GM12878 (cell line): Measurements from ENCODE around the gene COL15A1. TPM values are rescaled to one million over a fixed set of nuclear protein-coding genes. Genes with fewer than 3 reads are reported as not detected.

Experiments
- ATAC-seq: fragments of 200-7000 bp; cut with Tn5 transposase; 3 replicates; pipeline ENCODE4 v1.9.1; 2020; ENCODE audit warnings: mild to moderate bottlenecking, moderate library complexity
- BruUV-seq: library from RNA; stranded (reverse); fragments of 400-500 nt; replicated peaks from 2 replicates; lab custom pipeline; 2021; lab: Mats Ljungman, UMichigan
- CTCF ChIA-PET: fragments of 300-600 bp; sonication (Branson Sonifier 250); formaldehyde crosslinking; extraction: SDS; loops from one replicate; lab custom pipeline; 2021; ENCODE audit warnings: inconsistent platforms; lab: Yijun Ruan, JAX
- POLR2A ChIA-PET: fragments of 350-600 bp; formaldehyde crosslinking; extraction: SDS; loops from one replicate; lab custom pipeline; 2021; ENCODE audit warnings: inconsistent platforms; lab: Charles Lee
- RAD21 ChIA-PET: fragments of 300-600 bp; sonication (Branson Sonifier 250); formaldehyde crosslinking; loops from one replicate; lab custom pipeline; 2023; ENCODE audit warnings: antibody characterized with exemption; ENCODE audit not compliant: unreplicated experiment; lab: Charles Lee
- SMC1A ChIA-PET: fragments of 300-600 bp; sonication (Branson Sonifier 250); formaldehyde crosslinking; loops from one replicate; lab custom pipeline; 2023; ENCODE audit not compliant: unreplicated experiment, uncharacterized antibody; lab: Charles Lee
- DNase-seq: peaks from one replicate; pipeline ENCODE4 v3.0.0-alpha.2; 2011; ENCODE audit warnings: low read depth, low spot score
- FAIRE-seq: peaks from 3 replicates; lab custom pipeline; 2011; peaks lifted over from hg19 to GRCh38; lab: Jason Lieb, UNC
- H2AFZ ChIP-seq: 2 replicates; pipeline ENCODE4 v1.6.0; 2011; ENCODE audit warnings: low read depth, low read length, control low read depth; ENCODE audit not compliant: control insufficient read depth
- H3K27ac ChIP-seq: 2 replicates; pipeline ENCODE4 v1.5.1; 2011; ENCODE audit warnings: control low read depth; ENCODE audit not compliant: control insufficient read depth, insufficient read depth
- H3K27me3 ChIP-seq, 2 experiments: replicated peaks in 1 of 2; 2 replicates each; pipeline versions ENCODE4 v1.6.0 to v1.6.1; 2011; ENCODE audit warnings: low read length in 1 of 2; ENCODE audit not compliant: control insufficient read depth in 2 of 2, insufficient read depth in 2 of 2
- H3K36me3 ChIP-seq, 2 experiments: 2 replicates each; pipeline ENCODE4 v1.5.1; 2011; ENCODE audit warnings: low read length in 1 of 2; ENCODE audit not compliant: control insufficient read depth in 2 of 2, insufficient read depth in 2 of 2
- H3K4me1 ChIP-seq: 2 replicates; pipeline ENCODE4 v1.6.1; 2011; ENCODE audit warnings: mild to moderate bottlenecking, low read length, moderate library complexity, mixed read lengths; ENCODE audit not compliant: control insufficient read depth, insufficient read depth
- H3K4me2 ChIP-seq: 2 replicates; pipeline ENCODE4 v1.6.0; 2011; ENCODE audit warnings: control low read depth; ENCODE audit not compliant: control insufficient read depth, insufficient read depth
- H3K4me3 ChIP-seq: fragments of 200-600 bp; sonication (generic); 2 replicates; pipeline ENCODE4 v1.5.1; 2016
- H3K79me2 ChIP-seq: 2 replicates; pipeline ENCODE4 v1.6.0; 2011; ENCODE audit warnings: low read length; ENCODE audit not compliant: control insufficient read depth, insufficient read depth
- H3K9ac ChIP-seq: 2 replicates; pipeline ENCODE4 v1.8.0; 2011; ENCODE audit warnings: low read length, control low read depth, mixed read lengths; ENCODE audit not compliant: control insufficient read depth, insufficient read depth
- H3K9me3 ChIP-seq: replicated peaks from 3 replicates; pipeline ENCODE4 v1.5.1; 2011; ENCODE audit warnings: mild to moderate bottlenecking, low read length; ENCODE audit not compliant: control insufficient read depth, insufficient read depth
- H4K20me1 ChIP-seq: 2 replicates; pipeline ENCODE4 v1.6.0; 2011; ENCODE audit not compliant: control insufficient read depth, insufficient read depth
- HDAC6 ChIP-seq: fragments of 200-600 bp; sonication (generic); IDR thresholded peaks from one replicate; pipeline ENCODE4 v1.8.0; 2017; ENCODE audit warnings: antibody characterized with exemption; ENCODE audit not compliant: unreplicated experiment
- POLR2AphosphoS2 ChIP-seq: IDR thresholded peaks from 2 replicates; pipeline ENCODE4 v1.6.1; 2011; ENCODE audit warnings: low read depth, mild to moderate bottlenecking, low read length, improper control_type of control experiment, moderate library complexity
- SMC3 ChIP-seq: IDR thresholded peaks from 2 replicates; pipeline ENCODE4 v1.6.1; 2011; ENCODE audit warnings: low read length, improper control_type of control experiment, borderline replicate concordance
- YBX1 ChIP-seq: fragments of 450-650 bp; IDR thresholded peaks from 2 replicates; pipeline ENCODE4 v1.6.1; 2016; ENCODE audit warnings: antibody characterized with exemption
- WGBS: methylation state at CpG from one replicate; pipeline ENCODE4 v1.1.6; 2016; ENCODE audit warnings: low lambda C conversion rate; ENCODE audit not compliant: insufficient replicate concordance, insufficient coverage; ENCODE audit errors: missing lambda C conversion rate; 5-methylcytosine and 5-hydroxymethylcytosine counted together
- in situ Hi-C: fragments of 300-500 bp; cut with MboI; formaldehyde crosslinking; loops from 9 replicates; pipeline ENCODE4 v1.14.3; 2018; ENCODE audit warnings: mixed read lengths
- intact Hi-C: fragments of 100-400 bp; cut with micrococcal nuclease; formaldehyde crosslinking; loops from one replicate; pipeline ENCODE4 v1.14.2; 2022; ENCODE audit not compliant: unreplicated experiment
- polyA plus RNA-seq, 11 experiments: library from polyadenylated mRNA; depleted of rRNA in 4 of 11; unstranded in 6 of 11; stranded (reverse) in 5 of 11; fragments of >200 nt; fragmentation: Nextera tagmentation in 4 of 11; fragmentation: Illumina TruSeq in 1 of 11; extraction: Ambion mirVana in 4 of 11; extraction: Trizol in 1 of 11; gene quantifications; 1 replicate in 1 of 11; 2 replicates in 10 of 11; pipeline versions ENCODE4 v1.2.1 to v1.2.3, GENCODE V29; 2011 to 2016; ENCODE audit warnings: inconsistent platforms in 2 of 11, missing spikeins in 2 of 11, low read depth in 1 of 11
- total RNA-seq, 4 experiments: library from RNA; depleted of rRNA in 3 of 4; stranded (reverse); fragments of >200 nt in 3 of 4; fragmentation: Illumina TruSeq in 1 of 4; extraction: Trizol in 1 of 4; gene quantifications; 2 replicates each; pipeline versions ENCODE4 v1.2.1 to v1.2.3, GENCODE V29; 2013 to 2021

The COL15A1 gene
- total and polyA plus RNA-seq, 10 of the 15 experiments (the other 5 are each of a cell fraction or from before 2014, with no cell fraction given), result 0.01 to 0.28 (median 0.06) TPM; not detected in 2

- Histone ChIP-seq H3K4me2 (no peak overlapping the region), H4K20me1 (no peaks in the 10 kb centered on the region), H3K79me2 (no peaks in the 10 kb centered on the region), H3K4me3 (no peak overlapping the region), H3K27me3 (no peaks in the 10 kb centered on the region), H3K9ac (no peak overlapping the region), H3K36me3 (no peaks in the 10 kb centered on the region), H3K4me1 (peaks cover 14% of the 10 kb centered on the region), H3K9me3 (no peaks in the 10 kb centered on the region; the same call in 2 of the 3 replicates), H3K27ac (no peak overlapping the region), H2AFZ (no peak overlapping the region)
- POLR2A ChIA-PET, result no interaction called here
- FAIRE-seq, result no peak
- no peak for ATAC-seq
- RAD21 ChIA-PET, result no interaction called here
- in situ Hi-C loops, result no loop called here
- no peak for DNase-seq
- CTCF ChIA-PET, result interaction anchor here (1.2 kb wide), 1 partner anchor 31 kb away, joined by 3 read pairs; no protein-coding TSS in a partner anchor
- TF ChIP-seq POLR2AphosphoS2, result no peak
- no peak for TF ChIP-seq SMC3
- SMC1A ChIA-PET, result no interaction called here
- intact Hi-C loops, result no loop called here
- WGBS, result 94% methylated on average over 1 of the region's 1 CpG
- BruUV-seq, result no TSS peak
Observed at GRCh38 chr9:99063522-99063921, 119.8 kb downstream of the COL15A1 start.

DNA sequence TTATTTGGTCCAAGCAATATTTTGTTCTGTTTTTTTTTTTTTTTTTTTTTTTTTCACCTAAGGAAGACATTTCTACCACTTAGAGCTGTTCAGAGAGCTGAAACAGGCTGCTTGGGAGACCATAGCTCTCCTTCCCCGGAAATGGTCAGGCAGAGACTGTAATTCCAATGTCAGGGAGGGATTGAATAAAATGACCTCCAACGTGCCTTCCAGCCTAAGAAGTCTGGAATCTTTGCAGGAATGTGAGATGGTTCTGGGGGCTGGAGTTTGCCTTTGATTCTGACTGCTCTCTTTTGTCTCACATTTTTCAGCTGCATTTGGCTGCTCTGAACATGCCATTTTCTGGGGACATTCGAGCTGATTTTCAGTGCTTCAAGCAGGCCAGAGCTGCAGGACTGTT, 122.9 kb downstream of the COL15A1 start:
- no peaks in the 10 kb centered on the region for H3K79me2 ChIP-seq
- H4K20me1 ChIP-seq, result no peaks in the 10 kb centered on the region
- SMC1A ChIA-PET, result interaction anchor here (0.6 to 1.3 kb wide), 4 partner anchors 11 to 193 kb away, joined by 3 to 4 read pairs (median 3); no protein-coding TSS in a partner anchor
- CTCF ChIA-PET, result interaction anchor here (1.1 kb wide), 1 partner anchor 12 kb away, joined by 3 read pairs; no protein-coding TSS in a partner anchor
- intact Hi-C loops (no loop called here), in situ Hi-C loops (no loop called here)
- RAD21 ChIA-PET, result interaction anchor here (0.6 to 0.7 kb wide), 3 partner anchors 35 to 118 kb away, joined by 3 to 4 read pairs (median 3); no protein-coding TSS in a partner anchor
- H3K4me2 ChIP-seq, result no peak overlapping the region
- TF ChIP-seq YBX1, result no peak
- no peak for TF ChIP-seq HDAC6
- no TSS peak for BruUV-seq
- no peak overlapping the region for H3K4me3 ChIP-seq
- POLR2A ChIA-PET, result interaction anchor here (0.6 kb wide), 1 partner anchor 259 kb away, joined by 4 read pairs; no protein-coding TSS in a partner anchor
- DNase-seq (no peak), FAIRE-seq (no peak), ATAC-seq (no peak)
- H3K9me3 ChIP-seq, result no peaks in the 10 kb centered on the region; the same call in 2 of the 3 replicates
- no peak overlapping the region for H3K27ac ChIP-seq
- H2AFZ ChIP-seq, result no peak overlapping the region
- H3K9ac ChIP-seq, result no peak overlapping the region
- 42% methylated on average over 2 of the region's 3 CpGs for WGBS
- H3K27me3 ChIP-seq, result no peaks in the 10 kb centered on the region
- no peaks in the 10 kb centered on the region for H3K36me3 ChIP-seq
- no peaks in the 10 kb centered on the region; the same call in 1 of the 2 replicates for H3K4me1 ChIP-seq
